Suppressor macrophage treated with lipopolysaccharide for 4 hours (primary cell): ENCODE results near the gene KTI12.
"Not testable (repeated sequence)": the region's sequence is repeated elsewhere in the genome, so short reads cannot be mapped to it uniquely, and the experiment has no call there.

Experiments
- DNase-seq: peaks from one replicate; pipeline ENCODE4 v3.0.0-alpha.2; 2020

KTI12 gene

GRCh38 chr1:52037909-52038308, 4.3 kb upstream of the KTI12 start:
- no peak for DNase-seq

- no peak for DNase-seq
Measured at GRCh38 chr1:52037402-52037814, 3.8 kb upstream of the KTI12 start.

- no peak for DNase-seq
Measured at GRCh38 chr1:52034050-52034384, 407 bp upstream of the KTI12 start.

GRCh38 chr1:52032785-52033131, 852 bp downstream of the KTI12 start:
- DNase-seq: peak; percentile 51

GRCh38 chr1:52032124-52032784, 1.4 kb downstream of the KTI12 start:
- DNase-seq: no peak

GRCh38 chr1:52028839-52029238, 4.8 kb downstream of the KTI12 start:
- not testable (repeated sequence) for DNase-seq

- DNase-seq: peak; percentile 6
Measured at GRCh38 chr1:52028328-52028727, 5.3 kb downstream of the KTI12 start.

- no peak for DNase-seq
Measured at GRCh38 chr1:52026278-52026677, 7.3 kb downstream of the KTI12 start.

- no peak for DNase-seq
Measured at GRCh38 chr1:52022133-52022532, 11.5 kb downstream of the KTI12 start.

GRCh38 chr1:52008071-52008809, 25.4 kb downstream of the KTI12 start:
- DNase-seq: no peak

GRCh38 chr1:52007215-52008002, 26.2 kb downstream of the KTI12 start:
- DNase-seq: no peak

- DNase-seq: not testable (repeated sequence)
Measured at GRCh38 chr1:52006081-52006553, 27.5 kb downstream of the KTI12 start.

- not testable (repeated sequence) for DNase-seq
Measured at GRCh38 chr1:52005548-52005947, 28.1 kb downstream of the KTI12 start.

- no peak for DNase-seq
Measured at GRCh38 chr1:52003877-52004276, 29.7 kb downstream of the KTI12 start.

- DNase-seq: peak; percentile 95
Measured at GRCh38 chr1:52002038-52002917, 31.3 kb downstream of the KTI12 start.

GRCh38 chr1:51998701-51999100, 34.9 kb downstream of the KTI12 start:
- no peak for DNase-seq

GRCh38 chr1:51997974-51998382, 35.6 kb downstream of the KTI12 start:
- DNase-seq: no peak

GRCh38 chr1:51990478-51990965, 43.1 kb downstream of the KTI12 start, which contains the start of gene RAB3B:
TSS of gene RAB3B (minus strand) at chr1:51990700. CDS start at chr1:51977117, 13,583 bp downstream.
- peak; percentile 35 for DNase-seq

GRCh38 chr1:51989582-51990477, 43.8 kb downstream of the KTI12 start:
- DNase-seq: no peak

- no peak for DNase-seq
Measured at GRCh38 chr1:51988254-51988653, 45.4 kb downstream of the KTI12 start.

- DNase-seq: no peak
Measured at GRCh38 chr1:51986718-51987117, 46.9 kb downstream of the KTI12 start.
